Ammon's horn (tissue), 1 donor: ENCODE data around the gene PSMA7.

Source experiments
- DNase-seq: peaks from one replicate; pipeline ENCODE4 v3.0.0-alpha.2; 2016; ENCODE audit warnings: low spot score

PSMA7 gene

GRCh38 chr20:62087227-62087626 is 56.0 kb downstream of the PSMA7 start:
- no peak for DNase-seq
